Activated B cell treated with CpG ODN at 0.5 μM for 24 hours (primary cell): ENCODE results near the gene NT5DC3. TPM values are rescaled to one million over a fixed set of nuclear protein-coding genes. Genes with fewer than 3 reads are reported as not detected.

Source experiments
- ATAC-seq: fragments of 200-7000 bp; cut with Tn5 transposase; one replicate; pipeline ENCODE4 v1.10.0; 2021; ENCODE audit warnings: low read depth, mild to moderate bottlenecking, moderate library complexity
- CTCF ChIA-PET: fragments of 350-600 bp; sonication (Branson Sonifier 250); formaldehyde crosslinking; loops from one replicate; lab custom pipeline; 2021; ENCODE audit warnings: antibody characterized with exemption; lab: Charles Lee
- POLR2A ChIA-PET: fragments of 350-600 bp; sonication (Branson Sonifier 250); formaldehyde crosslinking; loops from one replicate; lab custom pipeline; 2021; ENCODE audit warnings: antibody characterized with exemption; lab: Charles Lee
- DNase-seq: peaks from one replicate; pipeline ENCODE4 v3.0.0; 2022
- H3K27ac Mint-ChIP-seq: one replicate; pipeline ENCODE4 v1.8.0; 2020; ENCODE audit warnings: mixed read lengths
- H3K27me3 Mint-ChIP-seq: one replicate; pipeline ENCODE4 v1.8.0; 2021; ENCODE audit warnings: mixed read lengths
- H3K36me3 Mint-ChIP-seq: one replicate; pipeline ENCODE4 v1.8.0; 2021; ENCODE audit warnings: low read depth, mixed read lengths
- H3K4me1 Mint-ChIP-seq: one replicate; pipeline ENCODE4 v1.8.0; 2021; ENCODE audit warnings: mixed read lengths
- H3K4me3 Mint-ChIP-seq: one replicate; pipeline ENCODE4 v1.8.0; 2020; ENCODE audit warnings: mild to moderate bottlenecking, mixed read lengths
- H3K9me3 Mint-ChIP-seq: one replicate; pipeline ENCODE4 v1.8.0; 2020; ENCODE audit warnings: mixed read lengths
- CTCF ChIP-seq: fragments of 200-600 bp; IDR thresholded peaks from one replicate; pipeline ENCODE4 v1.8.0; 2022; ENCODE audit warnings: antibody characterized with exemption, mild to moderate bottlenecking
- intact Hi-C: fragments of 100-400 bp; cut with micrococcal nuclease; formaldehyde crosslinking; loops from one replicate; pipeline ENCODE4 v1.15.1; 2024
- total RNA-seq: library from RNA; stranded (reverse); gene quantifications from 2 replicates; pipeline ENCODE4 v1.2.3, GENCODE V29; 2022

The NT5DC3 gene
- total RNA-seq, result 11.6 and 12.4 TPM in 2 replicates

GRCh38 chr12:103840876-103841689, at the start of gene NT5DC3:
Gene NT5DC3 (minus strand): TSS chr12:103841234. CDS start chr12:103841156, 78 bp downstream.
- intact Hi-C loops, result loop anchor here (1.0 to 5.0 kb wide), 6 partner anchors 9 to 1779 kb away; partner anchors contain the start of genes HCFC2, HSP90B1 and WASHC3
- DNase-seq, result peak; percentile 83
- Mint-ChIP-seq H3K9me3 (no peaks in the 10 kb centered on the region), H3K36me3 (peaks cover 5% of the 10 kb centered on the region), H3K4me1 (peaks cover 32% of the 10 kb centered on the region), H3K27me3 (no peaks in the 10 kb centered on the region), H3K27ac (peak within 1 kb of the TSS; percentile 84), H3K4me3 (peak within 1 kb of the TSS; percentile 89)
- CTCF ChIA-PET, result interaction anchor here (1.3 kb wide), 1 partner anchor 9 kb away, joined by 4 read pairs; no protein-coding TSS in a partner anchor
- ATAC-seq, result peak; percentile 91
- POLR2A ChIA-PET, result interaction anchor here (0.5 to 4.0 kb wide), 6 partner anchors 9 to 1267 kb away, joined by 3 to 36 read pairs (median 9); partner anchors contain the start of genes HSP90B1, TDG and WASHC4
- TF ChIP-seq CTCF, result no peak

- H3K36me3 Mint-ChIP-seq, result no peaks in the 10 kb centered on the region
- POLR2A ChIA-PET, result interaction anchor here (0.6 to 3.0 kb wide), 2 partner anchors 42 to 64 kb away, joined by 4 to 19 read pairs; partner anchors contain the start of gene HSP90B1
- no peaks in the 10 kb centered on the region for H3K9me3 Mint-ChIP-seq
- no peak overlapping the region for H3K27ac Mint-ChIP-seq
- DNase-seq (no peak), ATAC-seq (no peak)
- H3K4me3 Mint-ChIP-seq, result no peak overlapping the region
- H3K4me1 Mint-ChIP-seq, result peaks cover 3% of the 10 kb centered on the region
- no peak for TF ChIP-seq CTCF
- CTCF ChIA-PET, result no interaction called here
- no peaks in the 10 kb centered on the region for H3K27me3 Mint-ChIP-seq
- intact Hi-C loops, result no loop called here
Observed at GRCh38 chr12:103887738-103888137, 46.7 kb upstream of the NT5DC3 start.

- POLR2A ChIA-PET, result no interaction called here
- H3K36me3 Mint-ChIP-seq, result no peaks in the 10 kb centered on the region
- H3K27ac Mint-ChIP-seq, result no peak overlapping the region
- TF ChIP-seq CTCF, result no peak
- DNase-seq, result no peak
- H3K4me1 Mint-ChIP-seq, result peaks cover 5% of the 10 kb centered on the region
- no peaks in the 10 kb centered on the region for H3K27me3 Mint-ChIP-seq
- ATAC-seq, result no peak
- no peak overlapping the region for H3K4me3 Mint-ChIP-seq
- intact Hi-C loops, result no loop called here
- H3K9me3 Mint-ChIP-seq, result no peaks in the 10 kb centered on the region
- CTCF ChIA-PET, result no interaction called here
Observed at GRCh38 chr12:103886195-103886797, 45.3 kb upstream of the NT5DC3 start.

- H3K4me3 Mint-ChIP-seq, result no peak overlapping the region
- no peaks in the 10 kb centered on the region for H3K27me3 Mint-ChIP-seq
- DNase-seq (no peak), ATAC-seq (no peak)
- ChIA-PET CTCF (interaction anchor here (0.8 to 3.6 kb wide), 6 partner anchors 40 to 226 kb away, joined by 3 to 41 read pairs (median 4); partner anchors contain the start of gene TDG), POLR2A (interaction anchor here (0.9 to 1.4 kb wide), 4 partner anchors 43 to 82 kb away, joined by 3 to 15 read pairs (median 3); partner anchors contain the start of genes HSP90B1 and TDG)
- no peak overlapping the region for H3K27ac Mint-ChIP-seq
- no peaks in the 10 kb centered on the region for H3K36me3 Mint-ChIP-seq
- H3K9me3 Mint-ChIP-seq, result no peaks in the 10 kb centered on the region
- H3K4me1 Mint-ChIP-seq, result peaks cover 17% of the 10 kb centered on the region
- intact Hi-C loops, result loop anchor here (1.0 kb wide), 3 partner anchors 46 to 225 kb away; partner anchors contain the start of gene HSP90B1
- no peak for TF ChIP-seq CTCF
Observed at GRCh38 chr12:103884316-103884715, 43.3 kb upstream of the NT5DC3 start.
